Type B pancreatic cell (in vitro differentiated cells): ENCODE results near the gene CACNA1B. TPM values are rescaled to one million over a fixed set of nuclear protein-coding genes. Genes with fewer than 3 reads are reported as not detected.
A peak's percentile ranks its signal among the peaks of the same experiment; 100 is the strongest.
"Not testable (repeated sequence)": the region's sequence is repeated elsewhere in the genome, so short reads cannot be mapped to it uniquely, and the experiment has no call there.

Experiments
- DNase-seq: peaks from one replicate; pipeline ENCODE4 v3.0.0; 2021; ENCODE audit warnings: mixed read lengths; ENCODE audit not compliant: unreplicated experiment; ENCODE audit errors: extremely low spot score
- H3K27ac Mint-ChIP-seq: 2 replicates; pipeline ENCODE4 v1.8.0; 2021; ENCODE audit warnings: mild to moderate bottlenecking, mixed read lengths
- H3K27me3 Mint-ChIP-seq: 2 replicates; pipeline ENCODE4 v1.8.0; 2021; ENCODE audit warnings: mixed read lengths
- H3K36me3 Mint-ChIP-seq: 2 replicates; pipeline ENCODE4 v1.8.0; 2021; ENCODE audit warnings: mixed read lengths
- H3K4me1 Mint-ChIP-seq: one replicate; pipeline ENCODE4 v1.8.0; 2021; ENCODE audit warnings: mixed read lengths; ENCODE audit not compliant: unreplicated experiment
- H3K4me3 Mint-ChIP-seq: 2 replicates; pipeline ENCODE4 v1.8.0; 2021; ENCODE audit warnings: mild to moderate bottlenecking, mixed read lengths
- H3K9me3 Mint-ChIP-seq: 2 replicates; pipeline ENCODE4 v1.8.0; 2021; ENCODE audit warnings: mixed read lengths
- long read RNA-seq: library from polyadenylated mRNA; unstranded; transcript quantifications from one replicate; pipeline ENCODE4 v2.0.0, GENCODE V29; 2020
- total RNA-seq: library from RNA; stranded (reverse); gene quantifications from 2 replicates; pipeline ENCODE4 v1.2.1, GENCODE V29; 2021; ENCODE audit warnings: low replicate concordance
- TF ChIP-seq, protein P1 (sequence below): fragments of 200-600 bp; sonication (generic); conservative IDR thresholded peaks from 2 replicates; pipeline ENCODE4 v1.5.0; 2021; ENCODE audit warnings: antibody characterized with exemption, mild to moderate bottlenecking

The CACNA1B gene
- total RNA-seq: 2.4 and 3.2 TPM in 2 replicates
- long read RNA-seq, partial matches to known transcripts: 0 of 2 reads
- long read RNA-seq, other reads (novel, unspliced or antisense): 2 of 2 reads

DNA sequence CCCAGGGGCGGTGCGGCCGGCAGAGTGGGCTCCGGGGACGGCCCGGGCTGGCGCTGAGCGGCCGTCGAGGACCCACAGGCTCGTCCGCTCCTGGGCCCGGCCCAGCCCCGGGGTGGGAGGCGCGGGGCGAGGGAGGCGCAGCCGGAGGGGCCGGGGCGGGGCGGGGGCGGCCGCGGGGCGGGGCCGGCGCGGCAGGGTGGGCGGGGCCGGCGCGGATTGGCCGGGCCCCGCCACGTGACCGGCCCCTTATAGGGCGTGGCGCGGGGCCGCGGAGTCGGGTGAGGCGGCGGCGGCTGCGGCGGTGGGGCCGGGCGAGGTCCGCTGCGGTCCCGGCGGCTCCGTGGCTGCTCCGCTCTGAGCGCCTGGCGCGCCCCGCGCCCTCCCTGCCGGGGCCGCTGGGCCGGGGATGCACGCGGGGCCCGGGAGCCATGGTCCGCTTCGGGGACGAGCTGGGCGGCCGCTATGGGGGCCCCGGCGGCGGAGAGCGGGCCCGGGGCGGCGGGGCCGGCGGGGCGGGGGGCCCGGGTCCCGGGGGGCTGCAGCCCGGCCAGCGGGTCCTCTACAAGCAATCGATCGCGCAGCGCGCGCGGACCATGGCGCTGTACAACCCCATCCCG is at the start of gene CACNA1B:
TSS of gene CACNA1B (plus strand) at position 277 of the 617 bp plus-strand sequence. CDS start at position 429, 152 bp downstream.
- H3K4me1 Mint-ChIP-seq, H3K9me3 Mint-ChIP-seq, DNase-seq, H3K27ac Mint-ChIP-seq, H3K36me3 Mint-ChIP-seq: not testable (repeated sequence)
- Mint-ChIP-seq H3K27me3 (peaks cover 46% of the 10 kb centered on the region), H3K4me3 (peak within 1 kb of the TSS; percentile 81)

DNA sequence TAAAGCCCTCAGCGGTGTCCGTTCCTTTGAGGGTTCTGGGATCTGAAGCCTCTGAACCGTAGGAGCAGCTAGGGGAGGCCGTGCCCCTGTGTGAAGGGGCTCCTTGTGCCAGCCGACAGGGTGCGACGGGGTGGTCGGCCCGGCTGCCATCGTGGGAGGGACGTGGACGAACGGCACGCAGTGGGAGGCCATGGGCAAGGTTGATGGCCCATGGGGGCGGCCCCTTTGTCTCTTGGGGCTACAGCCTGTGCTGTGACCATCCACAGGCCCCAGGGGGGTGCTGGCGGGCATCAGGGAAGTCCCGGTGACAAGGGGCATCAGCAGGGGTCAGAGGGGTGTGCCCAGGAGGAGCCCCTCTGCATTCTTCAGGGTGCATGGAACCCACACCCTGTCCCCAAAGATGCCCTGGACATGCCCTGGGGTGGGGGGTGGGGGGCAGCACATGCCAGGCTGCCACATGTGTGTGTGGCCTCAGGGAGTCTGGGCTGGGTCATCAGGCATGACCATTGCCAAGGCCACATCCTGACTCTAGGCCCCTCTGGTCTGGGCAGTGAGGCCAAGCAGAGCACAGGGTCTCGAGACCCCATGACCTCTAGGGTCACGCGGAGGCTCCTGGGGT is 49.6 kb upstream of the CACNA1B start:
- no peaks in the 10 kb centered on the region for H3K9me3 Mint-ChIP-seq
- H3K4me3 Mint-ChIP-seq: no peak overlapping the region
- no peaks in the 10 kb centered on the region for H3K27me3 Mint-ChIP-seq
- H3K36me3 Mint-ChIP-seq: peaks cover 37% of the 10 kb centered on the region
- TF ChIP-seq, protein P1, sequence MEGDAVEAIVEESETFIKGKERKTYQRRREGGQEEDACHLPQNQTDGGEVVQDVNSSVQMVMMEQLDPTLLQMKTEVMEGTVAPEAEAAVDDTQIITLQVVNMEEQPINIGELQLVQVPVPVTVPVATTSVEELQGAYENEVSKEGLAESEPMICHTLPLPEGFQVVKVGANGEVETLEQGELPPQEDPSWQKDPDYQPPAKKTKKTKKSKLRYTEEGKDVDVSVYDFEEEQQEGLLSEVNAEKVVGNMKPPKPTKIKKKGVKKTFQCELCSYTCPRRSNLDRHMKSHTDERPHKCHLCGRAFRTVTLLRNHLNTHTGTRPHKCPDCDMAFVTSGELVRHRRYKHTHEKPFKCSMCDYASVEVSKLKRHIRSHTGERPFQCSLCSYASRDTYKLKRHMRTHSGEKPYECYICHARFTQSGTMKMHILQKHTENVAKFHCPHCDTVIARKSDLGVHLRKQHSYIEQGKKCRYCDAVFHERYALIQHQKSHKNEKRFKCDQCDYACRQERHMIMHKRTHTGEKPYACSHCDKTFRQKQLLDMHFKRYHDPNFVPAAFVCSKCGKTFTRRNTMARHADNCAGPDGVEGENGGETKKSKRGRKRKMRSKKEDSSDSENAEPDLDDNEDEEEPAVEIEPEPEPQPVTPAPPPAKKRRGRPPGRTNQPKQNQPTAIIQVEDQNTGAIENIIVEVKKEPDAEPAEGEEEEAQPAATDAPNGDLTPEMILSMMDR: no peak
- no peak for DNase-seq
- H3K4me1 Mint-ChIP-seq: no peaks in the 10 kb centered on the region
- H3K27ac Mint-ChIP-seq: no peak overlapping the region

DNA sequence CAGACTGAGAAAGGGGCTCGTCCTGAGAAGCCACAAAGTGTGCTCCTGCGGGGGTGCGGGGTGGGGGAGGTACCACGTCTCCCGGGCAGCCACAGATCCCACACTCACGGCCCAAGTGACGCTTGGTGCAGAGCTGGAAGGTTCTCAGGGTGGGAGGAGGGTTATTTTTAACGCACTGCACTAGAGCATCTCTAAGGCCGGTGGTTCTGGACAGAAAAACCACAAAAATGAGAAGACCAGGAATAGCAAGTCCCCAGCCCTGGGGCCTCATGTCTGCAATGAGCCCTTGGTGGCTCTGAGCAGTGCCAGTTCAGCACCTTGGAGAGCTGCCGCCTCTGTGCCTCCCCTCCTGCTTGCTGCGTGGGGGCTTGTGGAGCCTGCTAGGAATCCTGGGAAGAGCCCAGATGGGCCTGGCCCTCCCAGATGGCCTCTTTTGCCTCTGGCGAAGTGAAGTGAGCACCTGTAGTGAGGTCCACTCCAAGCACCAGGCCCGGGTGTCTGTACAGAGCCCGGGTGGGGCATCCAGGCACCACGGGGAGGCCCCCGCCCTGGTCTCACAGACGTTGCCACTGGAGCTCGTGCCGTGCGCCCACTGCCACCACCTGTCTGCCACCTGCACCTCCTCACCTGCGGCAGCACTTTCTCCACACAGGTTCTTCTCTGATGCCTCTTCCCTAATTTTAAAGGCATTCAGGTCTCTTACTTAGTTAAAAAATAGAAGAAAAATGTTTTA is 48.9 kb upstream of the CACNA1B start:
- no peaks in the 10 kb centered on the region for H3K9me3 Mint-ChIP-seq
- no peaks in the 10 kb centered on the region for H3K4me1 Mint-ChIP-seq
- peaks cover 36% of the 10 kb centered on the region for H3K36me3 Mint-ChIP-seq
- no peak overlapping the region for H3K4me3 Mint-ChIP-seq
- TF ChIP-seq, protein P1: no peak
- no peaks in the 10 kb centered on the region for H3K27me3 Mint-ChIP-seq
- DNase-seq: no peak
- H3K27ac Mint-ChIP-seq: no peak overlapping the region

DNA sequence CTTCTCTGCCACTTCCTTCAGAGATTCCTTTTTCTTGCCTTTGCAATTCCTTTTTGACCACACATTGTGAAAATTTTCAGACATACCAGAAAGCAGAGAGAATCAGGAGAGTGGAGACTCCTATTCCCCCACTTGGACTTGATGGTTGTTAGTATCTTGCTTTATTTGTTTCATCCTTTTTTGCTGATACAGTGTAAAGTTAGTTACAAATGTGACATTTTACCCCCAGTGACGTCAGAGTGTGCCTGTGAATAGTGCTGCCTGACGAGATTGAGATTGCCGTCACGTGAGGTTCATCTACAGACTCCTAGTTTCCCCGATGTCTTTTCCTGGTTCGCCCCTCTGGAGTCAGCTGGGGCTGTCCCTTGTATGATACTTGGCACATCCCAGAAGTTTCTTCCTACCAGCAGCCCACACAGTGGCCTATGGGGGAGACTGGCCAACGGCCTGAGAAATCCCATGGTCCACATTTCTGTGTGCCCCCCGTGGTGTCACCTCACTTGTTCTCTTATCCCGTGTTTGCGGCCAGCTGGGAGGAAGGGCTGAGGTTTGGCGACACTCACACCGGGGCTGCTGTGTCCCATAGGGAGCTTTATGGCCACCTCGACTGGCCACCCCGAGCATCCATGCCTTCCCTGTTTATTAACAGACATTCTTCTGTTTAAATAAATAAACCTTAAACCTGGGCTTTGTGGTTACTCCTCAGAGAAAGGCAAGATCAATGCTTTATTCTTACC is 48.2 kb upstream of the CACNA1B start:
- TF ChIP-seq, protein P1: no peak
- Mint-ChIP-seq H3K9me3 (no peaks in the 10 kb centered on the region), H3K27me3 (no peaks in the 10 kb centered on the region), H3K4me3 (no peak overlapping the region), H3K4me1 (no peaks in the 10 kb centered on the region), H3K27ac (no peak overlapping the region), H3K36me3 (peaks cover 29% of the 10 kb centered on the region)
- DNase-seq: no peak

DNA sequence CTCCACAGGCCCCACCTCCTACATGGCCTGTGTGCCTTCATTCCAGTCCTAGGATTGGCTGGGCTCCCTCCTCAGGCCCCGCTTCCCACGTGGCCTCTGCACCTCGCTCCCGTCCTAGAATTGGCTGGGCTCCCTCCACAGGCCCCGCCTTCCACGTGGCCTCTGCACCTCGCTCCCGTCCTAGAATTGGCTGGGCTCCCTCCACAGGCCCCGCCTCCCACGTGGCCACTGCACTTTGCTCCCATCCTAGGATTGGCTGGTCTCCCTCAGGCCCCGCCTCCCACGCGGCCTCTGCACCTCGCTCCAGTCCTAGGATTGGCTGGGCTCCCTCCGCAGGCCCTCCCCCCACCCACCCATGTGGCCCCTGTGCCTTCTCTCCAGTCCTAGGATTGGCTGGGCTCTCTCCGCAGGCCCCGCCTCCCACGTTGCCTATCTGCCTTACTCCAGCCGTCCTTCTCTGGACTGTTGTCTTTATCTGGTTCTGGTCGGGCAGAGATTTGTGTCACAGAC is 45.3 kb upstream of the CACNA1B start:
- H3K36me3 Mint-ChIP-seq: peaks cover 6% of the 10 kb centered on the region
- H3K27ac Mint-ChIP-seq: no peak overlapping the region
- no peak for DNase-seq
- H3K4me1 Mint-ChIP-seq: no peaks in the 10 kb centered on the region
- TF ChIP-seq, protein P1: no peak
- no peak overlapping the region for H3K4me3 Mint-ChIP-seq
- H3K27me3 Mint-ChIP-seq: no peaks in the 10 kb centered on the region
- no peaks in the 10 kb centered on the region for H3K9me3 Mint-ChIP-seq
